Activated naive CD4-positive, alpha-beta T cell treated with anti-CD3 and anti-CD28 coated beads, Interleukin-2, amount 10 ng/mL, durations not matched to agents 7 days and 5 days (primary cell): ENCODE results near the gene ANKRD60.
A peak's percentile ranks its signal among the peaks of the same experiment; 100 is the strongest.

Experiments used
- CTCF ChIA-PET: fragments of 350-600 bp; sonication (Branson Sonifier 250); formaldehyde crosslinking; loops from one replicate; lab custom pipeline; 2021; ENCODE audit warnings: antibody characterized with exemption; lab: Charles Lee
- DNase-seq: peaks from one replicate; pipeline ENCODE4 v3.0.0-alpha.2; 2020
- H3K27ac Mint-ChIP-seq: one replicate; pipeline ENCODE4 v1.8.0; 2021; ENCODE audit warnings: mild to moderate bottlenecking, moderate library complexity, mixed read lengths
- H3K27me3 Mint-ChIP-seq: one replicate; pipeline ENCODE4 v1.8.0; 2021; ENCODE audit warnings: mild to moderate bottlenecking, mixed read lengths
- H3K36me3 Mint-ChIP-seq: one replicate; pipeline ENCODE4 v1.8.0; 2021; ENCODE audit warnings: mixed read lengths
- H3K4me1 Mint-ChIP-seq: one replicate; pipeline ENCODE4 v1.8.0; 2021; ENCODE audit warnings: mixed read lengths
- H3K4me3 Mint-ChIP-seq: one replicate; pipeline ENCODE4 v1.8.0; 2021; ENCODE audit warnings: mild to moderate bottlenecking, moderate library complexity, mixed read lengths
- H3K9me3 Mint-ChIP-seq: one replicate; pipeline ENCODE4 v1.8.0; 2021; ENCODE audit warnings: mixed read lengths

ANKRD60 gene

GRCh38 chr20:58237318-58238132, 9.1 kb upstream of the ANKRD60 start:
- no peak for DNase-seq
- CTCF ChIA-PET, result interaction anchor here (0.7 to 2.7 kb wide), 5 partner anchors 15 to 600 kb away, joined by 3 to 11 read pairs (median 4); no protein-coding TSS in a partner anchor
- no peaks in the 10 kb centered on the region for H3K9me3 Mint-ChIP-seq
- no peaks in the 10 kb centered on the region for H3K27me3 Mint-ChIP-seq
- peaks cover under 1% of the 10 kb centered on the region for H3K36me3 Mint-ChIP-seq
- peak overlapping the region; percentile 77 for H3K27ac Mint-ChIP-seq
- H3K4me3 Mint-ChIP-seq, result peak overlapping the region; percentile 87
- peaks cover 31% of the 10 kb centered on the region for H3K4me1 Mint-ChIP-seq

GRCh38 chr20:58236612-58237317, 8.3 kb upstream of the ANKRD60 start:
- Mint-ChIP-seq H3K27ac (peak overlapping the region; percentile 77), H3K9me3 (no peaks in the 10 kb centered on the region), H3K4me1 (peaks cover 31% of the 10 kb centered on the region), H3K4me3 (peak overlapping the region; percentile 87), H3K36me3 (no peaks in the 10 kb centered on the region), H3K27me3 (no peaks in the 10 kb centered on the region)
- DNase-seq, result peak; percentile 86
- CTCF ChIA-PET, result interaction anchor here (0.7 to 2.7 kb wide), 6 partner anchors 16 to 601 kb away, joined by 3 to 11 read pairs (median 4); no protein-coding TSS in a partner anchor

- Mint-ChIP-seq H3K4me1 (peaks cover 31% of the 10 kb centered on the region), H3K4me3 (no peak overlapping the region), H3K9me3 (no peaks in the 10 kb centered on the region), H3K36me3 (no peaks in the 10 kb centered on the region), H3K27me3 (no peaks in the 10 kb centered on the region), H3K27ac (no peak overlapping the region)
- CTCF ChIA-PET, result interaction anchor here (0.5 to 2.5 kb wide), 4 partner anchors 11 to 136 kb away, joined by 3 to 6 read pairs (median 5); no protein-coding TSS in a partner anchor
- DNase-seq, result no peak
These were observed 6.6 kb upstream of the ANKRD60 start for GRCh38 chr20:58235010-58235409.

- CTCF ChIA-PET, result interaction anchor here (0.6 to 2.5 kb wide), 11 partner anchors 9 to 712 kb away, joined by 3 to 6 read pairs (median 3); no protein-coding TSS in a partner anchor
- Mint-ChIP-seq H3K36me3 (peaks cover 5% of the 10 kb centered on the region), H3K27ac (no peak overlapping the region), H3K4me1 (peaks cover 36% of the 10 kb centered on the region), H3K4me3 (no peak overlapping the region), H3K9me3 (no peaks in the 10 kb centered on the region), H3K27me3 (peaks cover 6% of the 10 kb centered on the region)
- DNase-seq, result peak; percentile 56
These were observed 5.6 kb upstream of the ANKRD60 start for GRCh38 chr20:58233881-58234528.

GRCh38 chr20:58233393-58233792, 4.9 kb upstream of the ANKRD60 start:
- H3K9me3 Mint-ChIP-seq, result no peaks in the 10 kb centered on the region
- no peak for DNase-seq
- H3K36me3 Mint-ChIP-seq, result peaks cover 9% of the 10 kb centered on the region
- H3K27me3 Mint-ChIP-seq, result peaks cover 12% of the 10 kb centered on the region
- CTCF ChIA-PET, result interaction anchor here (0.7 to 2.5 kb wide), 3 partner anchors 16 to 209 kb away, joined by 3 to 6 read pairs (median 3); no protein-coding TSS in a partner anchor
- no peak overlapping the region for H3K27ac Mint-ChIP-seq
- no peak overlapping the region for H3K4me3 Mint-ChIP-seq
- H3K4me1 Mint-ChIP-seq, result peaks cover 39% of the 10 kb centered on the region

GRCh38 chr20:58231683-58232082, 3.2 kb upstream of the ANKRD60 start:
- no peak for DNase-seq
- Mint-ChIP-seq H3K27ac (no peak overlapping the region), H3K27me3 (peaks cover 28% of the 10 kb centered on the region), H3K4me3 (no peak overlapping the region), H3K9me3 (no peaks in the 10 kb centered on the region), H3K36me3 (peaks cover 9% of the 10 kb centered on the region), H3K4me1 (peaks cover 23% of the 10 kb centered on the region)
- CTCF ChIA-PET, result no interaction called here

- Mint-ChIP-seq H3K36me3 (peaks cover 9% of the 10 kb centered on the region), H3K9me3 (no peaks in the 10 kb centered on the region), H3K4me1 (peaks cover 8% of the 10 kb centered on the region), H3K27ac (no peak overlapping the region), H3K27me3 (peaks cover 44% of the 10 kb centered on the region), H3K4me3 (no peak overlapping the region)
- CTCF ChIA-PET, result interaction anchor here (0.5 to 0.9 kb wide), 2 partner anchors 218 to 1024 kb away, joined by 3 read pairs; no protein-coding TSS in a partner anchor
- no peak for DNase-seq
These were observed 845 bp upstream of the ANKRD60 start for GRCh38 chr20:58229198-58229798.

- H3K9me3 Mint-ChIP-seq, result no peaks in the 10 kb centered on the region
- peaks cover 8% of the 10 kb centered on the region for H3K4me1 Mint-ChIP-seq
- CTCF ChIA-PET, result no interaction called here
- DNase-seq, result no peak
- no peak overlapping the region for H3K4me3 Mint-ChIP-seq
- peaks cover 53% of the 10 kb centered on the region for H3K27me3 Mint-ChIP-seq
- peaks cover 9% of the 10 kb centered on the region for H3K36me3 Mint-ChIP-seq
- H3K27ac Mint-ChIP-seq, result no peak overlapping the region
These were observed 360 bp downstream of the ANKRD60 start for GRCh38 chr20:58228103-58228483.

- Mint-ChIP-seq H3K9me3 (no peaks in the 10 kb centered on the region), H3K27me3 (peaks cover 53% of the 10 kb centered on the region), H3K4me1 (peaks cover 8% of the 10 kb centered on the region), H3K36me3 (peaks cover 9% of the 10 kb centered on the region), H3K4me3 (no peak overlapping the region), H3K27ac (no peak overlapping the region)
- CTCF ChIA-PET, result no interaction called here
- DNase-seq, result no peak
These were observed 906 bp downstream of the ANKRD60 start for GRCh38 chr20:58227391-58228102.

- DNase-seq, result no peak
- H3K27ac Mint-ChIP-seq, result no peak overlapping the region
- H3K4me3 Mint-ChIP-seq, result no peak overlapping the region
- peaks cover 9% of the 10 kb centered on the region for H3K36me3 Mint-ChIP-seq
- no peaks in the 10 kb centered on the region for H3K9me3 Mint-ChIP-seq
- peaks cover 70% of the 10 kb centered on the region for H3K27me3 Mint-ChIP-seq
- CTCF ChIA-PET, result interaction anchor here (1.0 kb wide), 2 partner anchors 9 to 10 kb away, joined by 3 read pairs; no protein-coding TSS in a partner anchor
- H3K4me1 Mint-ChIP-seq, result peaks cover 13% of the 10 kb centered on the region
These were observed 2.8 kb downstream of the ANKRD60 start for GRCh38 chr20:58225452-58226200.

GRCh38 chr20:58224974-58225373, 3.5 kb downstream of the ANKRD60 start:
- DNase-seq, result no peak

GRCh38 chr20:58224097-58224496, 4.4 kb downstream of the ANKRD60 start:
- no peak overlapping the region for H3K27ac Mint-ChIP-seq
- peaks cover 4% of the 10 kb centered on the region for H3K36me3 Mint-ChIP-seq
- CTCF ChIA-PET, result no interaction called here
- peak; percentile 6 for DNase-seq
- H3K4me3 Mint-ChIP-seq, result no peak overlapping the region
- peaks cover 10% of the 10 kb centered on the region for H3K4me1 Mint-ChIP-seq
- H3K27me3 Mint-ChIP-seq, result peaks cover 75% of the 10 kb centered on the region
- peaks cover 2% of the 10 kb centered on the region for H3K9me3 Mint-ChIP-seq

More at GRCh38 chr20:58224974-58225373, 3.5 kb downstream of the ANKRD60 start:
- no peak overlapping the region for H3K27ac Mint-ChIP-seq
- peaks cover 9% of the 10 kb centered on the region for H3K36me3 Mint-ChIP-seq
- no peaks in the 10 kb centered on the region for H3K9me3 Mint-ChIP-seq
- CTCF ChIA-PET, result interaction anchor here (1.0 kb wide), 2 partner anchors 9 to 11 kb away, joined by 3 read pairs; no protein-coding TSS in a partner anchor
- peaks cover 74% of the 10 kb centered on the region for H3K27me3 Mint-ChIP-seq
- H3K4me1 Mint-ChIP-seq, result peaks cover 13% of the 10 kb centered on the region
- no peak overlapping the region for H3K4me3 Mint-ChIP-seq
